Prostate gland (tissue), 2 donors: ENCODE data around the gene GRHL1. TPM values are rescaled to one million over a fixed set of nuclear protein-coding genes. Genes with fewer than 3 reads are reported as not detected.

Source experiments
- DNase-seq: peaks from one replicate; pipeline ENCODE4 v3.0.0-alpha.2; 2019; ENCODE audit warnings: low spot score
- H3K27ac ChIP-seq, 2 donors: fragments of 200-600 bp; sonication (generic); 2 replicates each; pipeline ENCODE4 v1.5.1; 2017 to 2019
- H3K27me3 ChIP-seq: fragments of 200-600 bp; sonication (generic); replicated peaks from 2 replicates; pipeline ENCODE4 v1.5.1; 2019; ENCODE audit not compliant: insufficient read depth
- H3K36me3 ChIP-seq, 2 donors: fragments of 200-600 bp; sonication (generic); 1 replicate in 1 of 2; 2 replicates in 1 of 2; pipeline versions ENCODE4 v1.5.1 to v1.8.1; 2017 to 2019
- H3K4me1 ChIP-seq: fragments of 200-600 bp; sonication (generic); replicated peaks from 2 replicates; pipeline ENCODE4 v1.5.1; 2019
- H3K4me3 ChIP-seq, 2 donors: fragments of 200-600 bp; sonication (generic); 2 replicates each; pipeline ENCODE4 v1.5.1; 2017 to 2019
- H3K9me3 ChIP-seq: fragments of 200-600 bp; sonication (generic); 2 replicates; pipeline ENCODE4 v1.5.1; 2017
- POLR2A ChIP-seq: fragments of 450-650 bp; IDR thresholded peaks from one replicate; pipeline ENCODE4 v1.6.1; 2016; ENCODE audit warnings: antibody characterized with exemption, mild to moderate bottlenecking
- POLR2AphosphoS5 ChIP-seq: sonication (generic); formaldehyde crosslinking; IDR thresholded peaks from one replicate; pipeline ENCODE4 v1.6.1; 2017; ENCODE audit warnings: antibody characterized with exemption
- WGBS: methylation state at CpG from one replicate; pipeline ENCODE4 v1.1.5; 2018; 5-methylcytosine and 5-hydroxymethylcytosine counted together
- intact Hi-C: fragments of 100-400 bp; cut with DNase I; formaldehyde crosslinking; loops from one replicate; pipeline ENCODE4 v1.14.2; 2022
- total RNA-seq, 2 donors: library from RNA; depleted of rRNA; stranded (reverse); fragments of >200 nt; gene quantifications; one replicate each; pipeline ENCODE4 v1.1.0, GENCODE V29; 2016
- TF ChIP-seq, protein P1 (sequence below), 4 experiments: fragments of 200-600 bp in 2 of 4; fragments of 450-650 bp in 2 of 4; sonication (generic) in 2 of 4; IDR thresholded peaks; 1 replicate in 3 of 4; 2 replicates in 1 of 4; pipeline ENCODE4 v1.5.1; 2016 to 2019; ENCODE audit warnings: antibody characterized with exemption in 4 of 4, mild to moderate bottlenecking in 2 of 4, moderate library complexity in 2 of 4

GRHL1 gene
- total RNA-seq, 2 donors from 2014 or later: 25.7 to 31.8 TPM

DNA sequence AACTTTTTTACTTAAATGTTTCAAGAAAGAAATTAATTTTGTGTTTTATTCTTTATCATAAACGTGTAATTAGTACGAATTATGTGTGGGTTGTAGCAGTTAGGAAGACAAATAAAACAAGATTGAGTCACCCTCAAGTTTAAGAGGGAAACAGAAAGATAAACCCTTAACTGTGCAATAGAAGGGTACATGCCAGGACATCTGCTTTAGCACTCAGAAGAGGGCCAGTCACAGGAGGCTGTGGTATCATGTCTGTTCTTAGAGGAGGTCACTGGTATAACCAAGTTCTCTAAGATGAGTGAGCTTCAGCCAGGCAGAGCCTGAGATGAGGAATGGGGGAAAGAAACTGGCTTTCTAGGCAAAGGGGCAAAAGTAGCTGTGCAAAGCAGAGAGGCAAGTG lies 42.4 kb upstream of the GRHL1 start:
- TF ChIP-seq, protein P1, sequence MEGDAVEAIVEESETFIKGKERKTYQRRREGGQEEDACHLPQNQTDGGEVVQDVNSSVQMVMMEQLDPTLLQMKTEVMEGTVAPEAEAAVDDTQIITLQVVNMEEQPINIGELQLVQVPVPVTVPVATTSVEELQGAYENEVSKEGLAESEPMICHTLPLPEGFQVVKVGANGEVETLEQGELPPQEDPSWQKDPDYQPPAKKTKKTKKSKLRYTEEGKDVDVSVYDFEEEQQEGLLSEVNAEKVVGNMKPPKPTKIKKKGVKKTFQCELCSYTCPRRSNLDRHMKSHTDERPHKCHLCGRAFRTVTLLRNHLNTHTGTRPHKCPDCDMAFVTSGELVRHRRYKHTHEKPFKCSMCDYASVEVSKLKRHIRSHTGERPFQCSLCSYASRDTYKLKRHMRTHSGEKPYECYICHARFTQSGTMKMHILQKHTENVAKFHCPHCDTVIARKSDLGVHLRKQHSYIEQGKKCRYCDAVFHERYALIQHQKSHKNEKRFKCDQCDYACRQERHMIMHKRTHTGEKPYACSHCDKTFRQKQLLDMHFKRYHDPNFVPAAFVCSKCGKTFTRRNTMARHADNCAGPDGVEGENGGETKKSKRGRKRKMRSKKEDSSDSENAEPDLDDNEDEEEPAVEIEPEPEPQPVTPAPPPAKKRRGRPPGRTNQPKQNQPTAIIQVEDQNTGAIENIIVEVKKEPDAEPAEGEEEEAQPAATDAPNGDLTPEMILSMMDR (IDR thresholded peaks at IDR 0.05): no peak
- WGBS: 81% methylated on average over 2 of the region's 2 CpGs
- no peaks in the 10 kb centered on the region for H3K4me1 ChIP-seq
- intact Hi-C loops: no loop called here
- no peaks in the 10 kb centered on the region for H3K9me3 ChIP-seq
- H3K4me3 ChIP-seq: no peak overlapping the region
- no peaks in the 10 kb centered on the region for H3K36me3 ChIP-seq
- no peaks in the 10 kb centered on the region for H3K27me3 ChIP-seq
- H3K27ac ChIP-seq: no peak overlapping the region
- no peak for DNase-seq

DNA sequence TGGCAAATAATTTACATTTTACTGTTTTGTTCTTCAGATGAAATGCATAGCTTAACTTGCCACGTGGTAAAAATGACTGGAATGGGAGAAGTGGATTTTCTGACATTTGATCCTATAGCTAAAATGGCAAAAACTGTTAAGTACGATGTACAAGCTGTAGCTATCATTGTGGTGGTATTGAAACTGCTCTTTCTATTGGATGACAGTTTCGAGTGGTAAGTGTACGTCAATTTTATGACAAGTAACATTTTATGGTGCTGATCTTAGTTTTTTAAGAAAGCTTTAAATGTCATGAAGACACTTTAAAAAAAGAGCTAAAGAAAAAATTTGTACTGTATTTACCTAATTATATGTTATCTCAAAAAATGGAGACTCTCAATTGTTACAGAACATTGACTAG lies 40.8 kb upstream of the GRHL1 start:
- no peaks in the 10 kb centered on the region for H3K27me3 ChIP-seq
- intact Hi-C loops: no loop called here
- H3K36me3 ChIP-seq: no peaks in the 10 kb centered on the region
- H3K9me3 ChIP-seq: no peaks in the 10 kb centered on the region
- H3K27ac ChIP-seq: no peak overlapping the region
- whole genome bisulfite sequencing: 74% methylated on average over 4 of the region's 4 CpGs
- H3K4me1 ChIP-seq: no peaks in the 10 kb centered on the region
- no peak for DNase-seq
- TF ChIP-seq POLR2AphosphoS5 (no peak), POLR2A (no peak)
- TF ChIP-seq, protein P1 (IDR thresholded peaks at IDR 0.05): no peak
- no peak overlapping the region for H3K4me3 ChIP-seq

DNA sequence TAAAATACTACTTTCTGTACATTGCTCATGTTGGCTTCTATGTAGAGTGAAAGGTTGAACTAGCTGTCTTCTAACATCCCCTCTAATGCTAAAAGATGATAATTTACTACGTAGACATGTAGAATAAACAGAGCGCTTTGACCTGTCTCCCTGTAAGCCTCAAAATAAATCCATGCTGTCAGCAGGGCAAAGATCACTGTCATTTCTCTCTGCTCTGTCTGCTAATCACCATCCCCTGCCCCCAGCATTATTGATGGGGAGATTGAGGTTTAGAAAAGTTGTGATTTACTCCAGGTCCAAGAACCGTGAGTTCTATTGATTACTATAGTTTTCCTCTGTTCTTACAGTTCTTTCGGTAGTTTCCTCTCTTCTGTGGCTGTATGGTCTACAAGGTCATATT lies 39.0 kb upstream of the GRHL1 start:
- no peak overlapping the region for H3K4me3 ChIP-seq
- no peaks in the 10 kb centered on the region for H3K27me3 ChIP-seq
- 95% methylated on average over 4 of the region's 4 CpGs for WGBS
- no peaks in the 10 kb centered on the region for H3K9me3 ChIP-seq
- no peak for DNase-seq
- no peaks in the 10 kb centered on the region for H3K36me3 ChIP-seq
- H3K27ac ChIP-seq: no peak overlapping the region
- no peak for TF ChIP-seq POLR2AphosphoS5
- intact Hi-C loops: no loop called here
- no peaks in the 10 kb centered on the region for H3K4me1 ChIP-seq

DNA sequence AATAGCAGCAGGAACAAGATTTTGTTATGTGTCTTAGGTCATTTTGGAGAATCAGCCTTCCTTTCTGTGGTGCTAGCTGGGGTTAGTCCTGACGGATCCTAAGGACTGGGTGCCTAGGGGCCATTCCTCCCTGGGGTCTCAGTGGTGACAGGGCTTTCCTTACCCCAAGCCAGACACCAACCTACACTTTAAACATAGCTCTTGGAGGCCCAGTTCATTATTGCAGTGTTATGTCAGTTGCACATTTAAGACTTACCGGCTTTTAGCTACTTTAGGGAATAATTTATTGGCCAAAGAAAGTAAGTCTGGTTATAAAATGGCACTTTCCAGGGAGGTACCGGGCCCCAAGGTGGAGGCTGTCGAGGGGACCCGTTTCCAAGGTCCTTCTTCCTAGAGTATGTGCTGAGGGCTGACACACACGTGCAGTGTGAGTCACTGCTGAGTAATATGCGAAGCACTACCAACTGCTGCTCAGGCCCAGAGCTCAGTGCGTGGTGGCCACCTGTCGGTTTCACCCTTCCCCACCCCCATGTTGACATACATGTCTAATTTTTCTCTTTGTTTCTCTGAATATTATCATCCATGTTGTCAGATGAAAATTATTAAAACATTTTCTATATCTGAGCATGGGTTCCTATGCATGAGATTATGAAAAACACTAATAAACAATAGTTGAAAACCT lies 37.0 kb upstream of the GRHL1 start:
- H3K36me3 ChIP-seq: no peaks in the 10 kb centered on the region
- TF ChIP-seq POLR2A: no peak
- no peak for TF ChIP-seq POLR2AphosphoS5
- TF ChIP-seq, protein P1 (IDR thresholded peaks at IDR 0.05): no peak
- 91% methylated on average over 9 of the region's 9 CpGs for WGBS
- no peaks in the 10 kb centered on the region for H3K9me3 ChIP-seq
- H3K27ac ChIP-seq: no peak overlapping the region
- intact Hi-C loops: no loop called here
- H3K4me1 ChIP-seq: no peaks in the 10 kb centered on the region
- no peak overlapping the region for H3K4me3 ChIP-seq
- no peak for DNase-seq
- H3K27me3 ChIP-seq: no peaks in the 10 kb centered on the region

DNA sequence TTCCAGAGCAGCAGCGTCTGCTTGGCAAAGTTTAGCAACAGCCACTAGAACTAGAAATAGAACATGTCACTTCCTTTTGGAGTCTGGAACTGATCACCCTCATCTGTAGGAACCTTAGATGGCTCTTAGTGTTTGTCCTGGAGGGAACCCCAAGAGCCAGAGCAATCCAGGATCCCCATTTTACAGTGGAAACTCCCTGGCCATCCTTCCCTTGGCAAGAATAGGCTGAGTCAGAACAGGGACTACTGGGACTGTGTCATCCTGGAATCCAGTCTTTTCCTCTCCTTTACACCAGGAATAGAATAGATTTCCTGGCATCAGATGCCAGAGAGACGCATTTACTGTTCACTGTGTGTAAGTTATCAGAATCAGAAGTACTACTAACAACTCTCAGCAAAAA lies 33.2 kb upstream of the GRHL1 start:
- H3K27me3 ChIP-seq: no peaks in the 10 kb centered on the region
- no peaks in the 10 kb centered on the region for H3K36me3 ChIP-seq
- intact Hi-C loops: no loop called here

More for the DNA sequence above, 33.2 kb upstream of the GRHL1 start:
- TF ChIP-seq POLR2A (no peak), POLR2AphosphoS5 (no peak)
- TF ChIP-seq, protein P1 (IDR thresholded peaks at IDR 0.05): no peak
- no peak for DNase-seq
- Histone ChIP-seq H3K4me3 (no peak overlapping the region), H3K27ac (no peak overlapping the region), H3K4me1 (no peaks in the 10 kb centered on the region), H3K9me3 (no peaks in the 10 kb centered on the region)
- 45% methylated on average over 2 of the region's 2 CpGs for WGBS
